OCI-LY7 (cell line): ENCODE data around the gene RRP36. TPM values are rescaled to one million over a fixed set of nuclear protein-coding genes. Genes with fewer than 3 reads are reported as not detected.

ENCODE experiments used
- BruUV-seq: library from RNA; stranded (reverse); fragments of 400-500 nt; replicated peaks from 2 replicates; lab custom pipeline; 2021; lab: Mats Ljungman, UMichigan
- CTCF ChIA-PET: fragments of 300-600 bp; sonication (Branson Sonifier 250); formaldehyde crosslinking; loops from one replicate; lab custom pipeline; 2022; ENCODE audit warnings: antibody characterized with exemption; ENCODE audit not compliant: unreplicated experiment; lab: Charles Lee
- POLR2A ChIA-PET: fragments of 300-600 bp; sonication (Branson Sonifier 250); formaldehyde crosslinking; loops from one replicate; lab custom pipeline; 2022; ENCODE audit warnings: antibody characterized with exemption; lab: Charles Lee
- DNase-seq: peaks from one replicate; pipeline ENCODE4 v3.0.0-alpha.2; 2015; ENCODE audit warnings: low spot score
- H2AFZ ChIP-seq: fragments of 200-600 bp; sonication (generic), shearing (Covaris generic); 2 replicates; pipeline ENCODE4 v1.6.1; 2014; ENCODE audit warnings: mild to moderate bottlenecking, antibody characterized with exemption, low read length, moderate library complexity
- H3K27ac ChIP-seq: fragments of 200-600 bp; sonication (generic); 2 replicates; pipeline ENCODE4 v1.5.1; 2014; ENCODE audit warnings: mixed run types, low read depth, mild to moderate bottlenecking, moderate library complexity, low read length, inconsistent platforms; ENCODE audit not compliant: poor library complexity, severe bottlenecking
- H3K36me3 ChIP-seq: fragments of 200-600 bp; sonication (generic); 2 replicates; pipeline ENCODE4 v1.6.1; 2014; ENCODE audit warnings: mild to moderate bottlenecking, antibody characterized with exemption, low read length, moderate library complexity, mixed read lengths; ENCODE audit not compliant: insufficient read depth
- H3K4me1 ChIP-seq: fragments of 200-600 bp; sonication (generic); 2 replicates; pipeline ENCODE4 v1.5.1; 2014; ENCODE audit warnings: mild to moderate bottlenecking, low read length; ENCODE audit not compliant: insufficient read depth, poor library complexity, severe bottlenecking
- H3K4me2 ChIP-seq: fragments of 200-600 bp; sonication (generic); 2 replicates; pipeline ENCODE4 v1.6.1; 2014; ENCODE audit warnings: mild to moderate bottlenecking, low read length
- H3K4me3 ChIP-seq: fragments of 200-600 bp; sonication (generic); 2 replicates; pipeline ENCODE4 v1.5.1; 2014; ENCODE audit warnings: mild to moderate bottlenecking, low read depth, low read length; ENCODE audit not compliant: poor library complexity, severe bottlenecking
- H3K79me2 ChIP-seq: fragments of 200-600 bp; sonication (generic); 2 replicates; pipeline ENCODE4 v1.6.1; 2016; ENCODE audit warnings: low read depth, mild to moderate bottlenecking, low read length, moderate library complexity, mixed read lengths; ENCODE audit not compliant: insufficient read depth
- H3K9me2 ChIP-seq: fragments of 200-600 bp; sonication (generic); 2 replicates; pipeline ENCODE4 v1.6.1; 2016; ENCODE audit warnings: mild to moderate bottlenecking, low read length, mixed read lengths; ENCODE audit not compliant: insufficient read depth
- H3K9me3 ChIP-seq: fragments of 200-600 bp; sonication (generic); 2 replicates; pipeline ENCODE4 v1.6.1; 2014; ENCODE audit warnings: mild to moderate bottlenecking, mixed run types, low read length, mixed read lengths
- H4K20me1 ChIP-seq: fragments of 200-600 bp; sonication (generic); 2 replicates; pipeline ENCODE4 v1.6.1; 2014; ENCODE audit warnings: mild to moderate bottlenecking, antibody characterized with exemption, low read length, moderate library complexity, mixed read lengths; ENCODE audit not compliant: insufficient read depth
- EZH2phosphoT487 ChIP-seq: fragments of 200-600 bp; sonication (generic); IDR thresholded peaks from 2 replicates; pipeline ENCODE4 v1.6.1; 2018; ENCODE audit warnings: low read depth, borderline replicate concordance, mild to moderate bottlenecking, mixed run types, antibody characterized with exemption, low read length, moderate library complexity, mixed read lengths
- intact Hi-C: fragments of 100-400 bp; cut with micrococcal nuclease; formaldehyde crosslinking; loops from one replicate; pipeline ENCODE4 v1.10.0; 2022; ENCODE audit not compliant: unreplicated experiment
- total RNA-seq, 2 experiments: library from RNA; depleted of rRNA in 1 of 2; stranded (reverse); fragments of >200 nt in 1 of 2; shearing (Covaris generic) in 1 of 2; gene quantifications; 2 replicates each; pipeline ENCODE4 v1.2.3, GENCODE V29; 2014 to 2022
- TF ChIP-seq, protein P1 (sequence below): fragments of 200-600 bp; sonication (generic); conservative IDR thresholded peaks from 2 replicates; pipeline ENCODE4 v1.5.1; 2014; ENCODE audit warnings: mild to moderate bottlenecking, antibody characterized with exemption, low read length, moderate library complexity, mixed read lengths

RRP36 gene
- total RNA-seq, 2 experiments from 2014 or later = 61.1 to 75.9 TPM

DNA sequence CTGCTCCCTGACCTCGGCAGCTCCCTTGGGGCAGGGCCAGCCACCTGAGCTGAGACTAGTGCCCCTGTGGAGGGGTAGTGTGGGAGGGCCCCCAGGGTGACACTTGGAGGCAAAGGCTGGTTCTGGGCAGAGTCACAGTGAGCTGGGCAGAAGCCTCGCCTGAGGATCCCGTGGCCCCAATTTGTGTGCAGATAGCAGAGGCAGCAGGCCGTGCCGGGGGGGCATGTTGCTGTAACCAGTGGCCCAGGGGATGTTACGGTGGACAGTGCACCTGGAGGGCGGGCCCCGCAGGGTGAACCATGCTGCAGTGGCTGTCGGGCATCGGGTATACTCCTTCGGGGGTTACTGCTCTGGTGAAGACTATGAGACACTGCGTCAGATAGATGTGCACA is 4.5 kb upstream of the RRP36 start:
- POLR2A ChIA-PET = no interaction called here

GRCh38 chr6:43019152-43019551 is 2.3 kb upstream of the RRP36 start:
- Histone ChIP-seq H3K9me2 (no peaks in the 10 kb centered on the region), H3K79me2 (peaks cover 45% of the 10 kb centered on the region), H2AFZ (no peak overlapping the region), H3K4me2 (no peak overlapping the region), H3K27ac (no peak overlapping the region), H3K36me3 (peaks cover 55% of the 10 kb centered on the region), H3K4me1 (peaks cover 37% of the 10 kb centered on the region), H4K20me1 (no peaks in the 10 kb centered on the region), H3K9me3 (no peaks in the 10 kb centered on the region), H3K4me3 (no peak overlapping the region)
- intact Hi-C loops = no loop called here
- TF ChIP-seq EZH2phosphoT487 = no peak
- TF ChIP-seq, protein P1, sequence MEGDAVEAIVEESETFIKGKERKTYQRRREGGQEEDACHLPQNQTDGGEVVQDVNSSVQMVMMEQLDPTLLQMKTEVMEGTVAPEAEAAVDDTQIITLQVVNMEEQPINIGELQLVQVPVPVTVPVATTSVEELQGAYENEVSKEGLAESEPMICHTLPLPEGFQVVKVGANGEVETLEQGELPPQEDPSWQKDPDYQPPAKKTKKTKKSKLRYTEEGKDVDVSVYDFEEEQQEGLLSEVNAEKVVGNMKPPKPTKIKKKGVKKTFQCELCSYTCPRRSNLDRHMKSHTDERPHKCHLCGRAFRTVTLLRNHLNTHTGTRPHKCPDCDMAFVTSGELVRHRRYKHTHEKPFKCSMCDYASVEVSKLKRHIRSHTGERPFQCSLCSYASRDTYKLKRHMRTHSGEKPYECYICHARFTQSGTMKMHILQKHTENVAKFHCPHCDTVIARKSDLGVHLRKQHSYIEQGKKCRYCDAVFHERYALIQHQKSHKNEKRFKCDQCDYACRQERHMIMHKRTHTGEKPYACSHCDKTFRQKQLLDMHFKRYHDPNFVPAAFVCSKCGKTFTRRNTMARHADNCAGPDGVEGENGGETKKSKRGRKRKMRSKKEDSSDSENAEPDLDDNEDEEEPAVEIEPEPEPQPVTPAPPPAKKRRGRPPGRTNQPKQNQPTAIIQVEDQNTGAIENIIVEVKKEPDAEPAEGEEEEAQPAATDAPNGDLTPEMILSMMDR = no peak
- no TSS peak for BruUV-seq
- no peak for DNase-seq
- POLR2A ChIA-PET = no interaction called here
- CTCF ChIA-PET = no interaction called here

More for the DNA sequence above, 4.5 kb upstream of the RRP36 start:
- TF ChIP-seq, protein P1 = no peak
- no peak for TF ChIP-seq EZH2phosphoT487
- Histone ChIP-seq H3K79me2 (peaks cover 34% of the 10 kb centered on the region), H3K4me3 (no peak overlapping the region), H3K4me2 (0 out of 2 replicates have a peak overlapping the region, but pooled peaks have one; percentile 5), H3K4me1 (peaks cover 39% of the 10 kb centered on the region), H3K9me2 (no peaks in the 10 kb centered on the region), H3K36me3 (peaks cover 43% of the 10 kb centered on the region; the same call in 1 of the 2 replicates), H3K9me3 (no peaks in the 10 kb centered on the region), H4K20me1 (no peaks in the 10 kb centered on the region), H2AFZ (no peak overlapping the region), H3K27ac (no peak overlapping the region)
- DNase-seq = no peak
- intact Hi-C loops = no loop called here
- BruUV-seq = no TSS peak
- CTCF ChIA-PET = no interaction called here

GRCh38 chr6:43020052-43020705 is 1.2 kb upstream of the RRP36 start:
- Histone ChIP-seq H3K4me1 (peaks cover 32% of the 10 kb centered on the region), H3K4me3 (no peak overlapping the region), H3K4me2 (peak overlapping the region; percentile 83; the same call in 1 of the 2 replicates), H3K9me2 (no peaks in the 10 kb centered on the region), H4K20me1 (no peaks in the 10 kb centered on the region), H3K27ac (no peak overlapping the region), H3K36me3 (peaks cover 65% of the 10 kb centered on the region), H3K79me2 (peaks cover 45% of the 10 kb centered on the region), H3K9me3 (no peaks in the 10 kb centered on the region), H2AFZ (no peak overlapping the region)
- POLR2A ChIA-PET = interaction anchor here (0.6 to 1.7 kb wide), 6 partner anchors 13 to 421 kb away, joined by 3 to 7 read pairs (median 5); partner anchors contain the start of genes CNPY3, KLC4, MRPL2 and PEX6
- DNase-seq = no peak
- TF ChIP-seq EZH2phosphoT487 = no peak
- TF ChIP-seq, protein P1 = no peak
- CTCF ChIA-PET = no interaction called here
- no TSS peak for BruUV-seq
- intact Hi-C loops = no loop called here
